Measurements from ENCODE around the gene ARFGAP3. TPM values are rescaled to one million over a fixed set of nuclear protein-coding genes. Genes with fewer than 3 reads are reported as not detected.

ARFGAP3 gene
- total RNA-seq, 1 experiment from 2014 or later = 30.0 TPM

- H3K36me3 ChIP-seq (ENCODE audit: insufficient read depth, low read length, poor library complexity, severe bottlenecking) = peaks cover 42% of the 10 kb centered on the region
Measured at GRCh38 chr22:42831712-42832111, 25.4 kb downstream of the ARFGAP3 start.

DNA sequence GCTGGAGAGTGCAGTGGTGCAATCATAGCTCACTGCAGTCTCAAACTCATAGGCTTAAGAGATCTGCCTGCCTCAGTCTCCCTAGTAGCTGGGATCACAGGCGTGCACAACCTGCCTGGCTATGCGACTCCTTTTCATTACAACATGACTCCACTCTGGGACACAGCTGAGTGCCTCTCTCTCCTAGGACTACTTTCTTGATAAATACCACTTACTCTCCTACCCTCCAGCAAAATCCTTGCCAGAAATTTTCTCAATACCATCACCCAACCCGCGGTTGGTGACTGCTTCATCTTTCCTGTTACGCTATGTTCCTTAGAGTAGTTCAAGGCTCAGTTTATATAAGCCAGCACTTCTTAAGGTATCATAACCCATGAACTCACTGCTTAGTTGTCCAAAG is 26.9 kb downstream of the ARFGAP3 start:
- no TSS peak for BruUV-seq (replicated peaks)
- TF ChIP-seq CTCF (conservative IDR thresholded peaks at IDR 0.05; ENCODE audit: low read depth, low read length) = no peak
- no peak for TF ChIP-seq EZH2 (IDR thresholded peaks at IDR 0.05; ENCODE audit: borderline replicate concordance, low read depth, low read length, poor library complexity, severe bottlenecking)
- no peak for DNase-seq (ENCODE audit: low spot score)
- no peaks in the 10 kb centered on the region for H3K9me3 ChIP-seq (ENCODE audit: low read depth, low read length, poor library complexity, severe bottlenecking)
- no peaks in the 10 kb centered on the region for H3K27me3 ChIP-seq (replicated peaks; ENCODE audit: insufficient read depth, low read depth, low read length, poor library complexity)
- no peaks in the 10 kb centered on the region for H3K4me1 ChIP-seq (ENCODE audit: insufficient read depth, low read length, poor library complexity, severe bottlenecking)
- CTCF ChIA-PET = no interaction called here
- POLR2A ChIA-PET (ENCODE audit: low non-redundant PET) = no interaction called here
- intact Hi-C loops (cut with micrococcal nuclease; ENCODE audit: unreplicated experiment) = no loop called here
- peaks cover 38% of the 10 kb centered on the region for H3K36me3 ChIP-seq (ENCODE audit: insufficient read depth, low read length, poor library complexity, severe bottlenecking)
- H3K4me3 ChIP-seq (ENCODE audit: low read depth, low read length, poor library complexity, severe bottlenecking) = no peak overlapping the region
- H3K27ac ChIP-seq (ENCODE audit: low read depth, low read length, poor library complexity, severe bottlenecking) = no peak overlapping the region

More at GRCh38 chr22:42831712-42832111, 25.4 kb downstream of the ARFGAP3 start:
- Histone ChIP-seq H3K27me3 (replicated peaks; ENCODE audit: insufficient read depth, low read depth, low read length, poor library complexity) (no peaks in the 10 kb centered on the region), H3K4me1 (ENCODE audit: insufficient read depth, low read length, poor library complexity, severe bottlenecking) (no peaks in the 10 kb centered on the region), H3K27ac (ENCODE audit: low read depth, low read length, poor library complexity, severe bottlenecking) (no peak overlapping the region), H3K9me3 (ENCODE audit: low read depth, low read length, poor library complexity, severe bottlenecking) (no peaks in the 10 kb centered on the region), H3K4me3 (ENCODE audit: low read depth, low read length, poor library complexity, severe bottlenecking) (no peak overlapping the region)
- BruUV-seq (replicated peaks) = no TSS peak
- intact Hi-C loops (cut with micrococcal nuclease; ENCODE audit: unreplicated experiment) = no loop called here
- no peak for DNase-seq (ENCODE audit: low spot score)
- CTCF ChIA-PET = no interaction called here
- POLR2A ChIA-PET (ENCODE audit: low non-redundant PET) = no interaction called here
- TF ChIP-seq CTCF (conservative IDR thresholded peaks at IDR 0.05; ENCODE audit: low read depth, low read length) (no peak), EZH2 (IDR thresholded peaks at IDR 0.05; ENCODE audit: borderline replicate concordance, low read depth, low read length, poor library complexity, severe bottlenecking) (no peak)

DNA sequence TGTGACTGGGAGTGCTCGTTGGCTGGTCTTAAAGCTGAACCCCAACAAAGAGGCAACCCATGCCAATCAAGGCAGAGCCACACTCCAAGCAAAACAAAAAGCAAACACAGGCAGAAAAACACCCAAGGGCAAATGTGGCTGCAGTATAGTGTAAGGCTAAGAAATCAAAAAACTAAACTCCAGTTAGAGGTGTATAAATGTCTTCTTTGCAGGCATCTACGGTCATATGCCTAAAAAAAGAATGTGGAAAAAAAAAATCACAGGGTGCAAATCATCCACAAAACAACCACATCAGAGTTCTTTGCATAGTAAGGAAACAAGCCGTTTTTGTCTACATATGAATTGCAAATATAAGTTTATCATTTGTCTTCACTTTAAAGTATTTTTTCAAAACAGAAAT is 27.8 kb downstream of the ARFGAP3 start:
- Histone ChIP-seq H3K27me3 (replicated peaks; ENCODE audit: insufficient read depth, low read depth, low read length, poor library complexity) (no peaks in the 10 kb centered on the region), H3K4me3 (ENCODE audit: low read depth, low read length, poor library complexity, severe bottlenecking) (no peak overlapping the region), H3K27ac (ENCODE audit: low read depth, low read length, poor library complexity, severe bottlenecking) (no peak overlapping the region), H3K4me1 (ENCODE audit: insufficient read depth, low read length, poor library complexity, severe bottlenecking) (no peaks in the 10 kb centered on the region), H3K9me3 (ENCODE audit: low read depth, low read length, poor library complexity, severe bottlenecking) (no peaks in the 10 kb centered on the region), H3K36me3 (ENCODE audit: insufficient read depth, low read length, poor library complexity, severe bottlenecking) (peaks cover 33% of the 10 kb centered on the region)
- POLR2A ChIA-PET (ENCODE audit: low non-redundant PET) = no interaction called here
- intact Hi-C loops (cut with micrococcal nuclease; ENCODE audit: unreplicated experiment) = no loop called here
- TF ChIP-seq EZH2 (IDR thresholded peaks at IDR 0.05; ENCODE audit: borderline replicate concordance, low read depth, low read length, poor library complexity, severe bottlenecking) (no peak), CTCF (conservative IDR thresholded peaks at IDR 0.05; ENCODE audit: low read depth, low read length) (no peak)
- no TSS peak for BruUV-seq (replicated peaks)
- CTCF ChIA-PET = no interaction called here
- DNase-seq (ENCODE audit: low spot score) = no peak
